CD4-positive, alpha-beta T cell treated with Interleukin-2 at 100 ng/mL for 4 hours (primary cell): ENCODE measurements around the gene ABCA4.

Source experiments
- DNase-seq: peaks from one replicate; pipeline ENCODE4 v3.0.0-alpha.2; 2020; ENCODE audit warnings: low spot score

Gene ABCA4

GRCh38 chr1:94104776-94105580, 16.0 kb downstream of the ABCA4 start:
- no peak for DNase-seq

GRCh38 chr1:94104127-94104684, 16.7 kb downstream of the ABCA4 start:
- no peak for DNase-seq

- DNase-seq, result no peak
Observed at GRCh38 chr1:94103608-94104007, 17.3 kb downstream of the ABCA4 start.

GRCh38 chr1:94101613-94102525, 19.1 kb downstream of the ABCA4 start:
- DNase-seq, result no peak

GRCh38 chr1:94100785-94101612, 19.9 kb downstream of the ABCA4 start:
- no peak for DNase-seq

- no peak for DNase-seq
Observed at GRCh38 chr1:94100129-94100784, 20.7 kb downstream of the ABCA4 start.

- no peak for DNase-seq
Observed at GRCh38 chr1:94099303-94099702, 21.6 kb downstream of the ABCA4 start.

- DNase-seq, result no peak
Observed at GRCh38 chr1:94098585-94099111, 22.3 kb downstream of the ABCA4 start.

GRCh38 chr1:94096797-94097549, 24.0 kb downstream of the ABCA4 start:
- no peak for DNase-seq

- DNase-seq, result no peak
Observed at GRCh38 chr1:94095744-94096469, 25.0 kb downstream of the ABCA4 start.

GRCh38 chr1:94095112-94095637, 25.8 kb downstream of the ABCA4 start:
- no peak for DNase-seq

GRCh38 chr1:94094469-94095111, 26.4 kb downstream of the ABCA4 start:
- no peak for DNase-seq

GRCh38 chr1:94093996-94094395, 27.0 kb downstream of the ABCA4 start:
- no peak for DNase-seq

- DNase-seq, result no peak
Observed at GRCh38 chr1:94093396-94093795, 27.6 kb downstream of the ABCA4 start.

GRCh38 chr1:94092210-94092613, 28.7 kb downstream of the ABCA4 start:
- DNase-seq, result no peak

GRCh38 chr1:94090761-94091160, 30.2 kb downstream of the ABCA4 start:
- DNase-seq, result no peak

- DNase-seq, result no peak
Observed at GRCh38 chr1:94087193-94087592, 33.8 kb downstream of the ABCA4 start.

GRCh38 chr1:94084547-94084946, 36.4 kb downstream of the ABCA4 start:
- DNase-seq, result no peak

- DNase-seq, result no peak
Observed at GRCh38 chr1:94084085-94084484, 36.9 kb downstream of the ABCA4 start.
